Measurements from ENCODE around the gene SCGB3A1.

DNA sequence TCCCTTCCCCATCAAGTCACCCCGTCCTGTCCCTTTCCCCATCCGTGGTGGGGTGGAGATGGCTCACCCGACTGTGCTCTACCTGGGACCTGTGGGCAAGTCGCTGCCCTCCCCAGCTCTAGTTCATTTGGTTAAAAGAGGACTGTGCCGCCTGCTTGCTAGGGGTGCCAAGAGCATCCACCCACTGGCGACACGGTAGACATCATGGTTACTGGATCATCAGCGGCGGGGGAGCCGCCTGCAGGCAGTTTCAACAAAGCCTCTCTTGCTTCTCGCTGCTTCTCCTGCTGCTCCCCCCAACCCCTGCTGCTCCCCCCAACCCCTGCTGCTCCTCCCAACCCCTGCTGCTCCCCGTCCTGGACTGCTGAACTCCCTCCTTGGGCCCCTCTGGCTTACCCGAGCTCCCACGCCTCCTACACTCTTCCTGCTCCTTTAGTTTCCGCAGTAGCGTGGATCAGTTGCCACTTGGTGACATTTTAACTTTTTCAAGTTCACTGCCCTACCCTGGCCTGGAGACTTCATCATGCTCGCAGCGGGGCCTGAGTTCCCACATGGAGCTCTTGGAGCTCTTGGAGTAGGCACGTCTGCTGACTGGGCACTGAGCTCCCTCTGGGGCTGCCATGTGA is 22.0 kb upstream of the SCGB3A1 start:
- TF ChIP-seq, protein P1, sequence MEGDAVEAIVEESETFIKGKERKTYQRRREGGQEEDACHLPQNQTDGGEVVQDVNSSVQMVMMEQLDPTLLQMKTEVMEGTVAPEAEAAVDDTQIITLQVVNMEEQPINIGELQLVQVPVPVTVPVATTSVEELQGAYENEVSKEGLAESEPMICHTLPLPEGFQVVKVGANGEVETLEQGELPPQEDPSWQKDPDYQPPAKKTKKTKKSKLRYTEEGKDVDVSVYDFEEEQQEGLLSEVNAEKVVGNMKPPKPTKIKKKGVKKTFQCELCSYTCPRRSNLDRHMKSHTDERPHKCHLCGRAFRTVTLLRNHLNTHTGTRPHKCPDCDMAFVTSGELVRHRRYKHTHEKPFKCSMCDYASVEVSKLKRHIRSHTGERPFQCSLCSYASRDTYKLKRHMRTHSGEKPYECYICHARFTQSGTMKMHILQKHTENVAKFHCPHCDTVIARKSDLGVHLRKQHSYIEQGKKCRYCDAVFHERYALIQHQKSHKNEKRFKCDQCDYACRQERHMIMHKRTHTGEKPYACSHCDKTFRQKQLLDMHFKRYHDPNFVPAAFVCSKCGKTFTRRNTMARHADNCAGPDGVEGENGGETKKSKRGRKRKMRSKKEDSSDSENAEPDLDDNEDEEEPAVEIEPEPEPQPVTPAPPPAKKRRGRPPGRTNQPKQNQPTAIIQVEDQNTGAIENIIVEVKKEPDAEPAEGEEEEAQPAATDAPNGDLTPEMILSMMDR (conservative IDR thresholded peaks at IDR 0.05; ENCODE audit: low read length) = no peak
- no peak for TF ChIP-seq EZH2phosphoT487 (IDR thresholded peaks at IDR 0.05; ENCODE audit: borderline replicate concordance)

All from Loucy (cell line).